Sigmoid colon (tissue), 4 donors: ENCODE measurements around the gene MS4A5.

Source experiments
- EP300 ChIP-seq, 4 donors: sonication (generic); formaldehyde crosslinking; IDR thresholded peaks; one replicate each; pipeline ENCODE4 v1.6.1; 2017; ENCODE audit warnings: antibody characterized with exemption in 4 of 4
- POLR2A ChIP-seq, 2 donors: fragments of 450-650 bp; IDR thresholded peaks; one replicate each; pipeline ENCODE4 v1.6.1; 2016; ENCODE audit warnings: antibody characterized with exemption in 2 of 2, mild to moderate bottlenecking in 2 of 2, moderate library complexity in 2 of 2
- POLR2AphosphoS5 ChIP-seq, 4 donors: sonication (generic); formaldehyde crosslinking; IDR thresholded peaks; one replicate each; pipeline ENCODE4 v1.6.1; 2017; ENCODE audit warnings: antibody characterized with exemption in 4 of 4
- TF ChIP-seq, protein P1 (sequence below), 4 experiments: fragments of 450-650 bp in 3 of 4; fragments of 200-600 bp in 1 of 4; IDR thresholded peaks; one replicate each; pipeline ENCODE4 v1.5.1; 2016 to 2019; ENCODE audit warnings: antibody characterized with exemption in 4 of 4, mild to moderate bottlenecking in 3 of 4, moderate library complexity in 2 of 4

DNA sequence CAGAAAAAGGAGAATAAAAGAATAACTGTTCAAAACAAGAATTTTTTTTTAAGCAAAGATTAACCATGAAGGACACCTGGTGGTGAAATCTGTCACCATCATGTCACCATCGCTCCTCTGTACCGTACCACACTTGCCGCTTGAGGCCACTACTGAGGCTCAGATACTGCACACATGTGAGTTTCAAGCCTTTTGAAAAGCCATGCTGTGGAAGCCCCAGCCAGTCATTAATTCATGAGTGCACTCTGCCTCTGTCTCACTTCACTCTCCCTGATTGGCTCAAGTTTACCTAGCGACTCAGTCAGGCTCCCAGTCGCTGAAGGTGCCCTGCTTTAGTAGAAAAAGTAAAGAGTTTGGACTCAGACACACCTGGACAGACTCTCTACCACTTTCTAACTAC is 56.6 kb downstream of the MS4A5 start:
- TF ChIP-seq, protein P1, sequence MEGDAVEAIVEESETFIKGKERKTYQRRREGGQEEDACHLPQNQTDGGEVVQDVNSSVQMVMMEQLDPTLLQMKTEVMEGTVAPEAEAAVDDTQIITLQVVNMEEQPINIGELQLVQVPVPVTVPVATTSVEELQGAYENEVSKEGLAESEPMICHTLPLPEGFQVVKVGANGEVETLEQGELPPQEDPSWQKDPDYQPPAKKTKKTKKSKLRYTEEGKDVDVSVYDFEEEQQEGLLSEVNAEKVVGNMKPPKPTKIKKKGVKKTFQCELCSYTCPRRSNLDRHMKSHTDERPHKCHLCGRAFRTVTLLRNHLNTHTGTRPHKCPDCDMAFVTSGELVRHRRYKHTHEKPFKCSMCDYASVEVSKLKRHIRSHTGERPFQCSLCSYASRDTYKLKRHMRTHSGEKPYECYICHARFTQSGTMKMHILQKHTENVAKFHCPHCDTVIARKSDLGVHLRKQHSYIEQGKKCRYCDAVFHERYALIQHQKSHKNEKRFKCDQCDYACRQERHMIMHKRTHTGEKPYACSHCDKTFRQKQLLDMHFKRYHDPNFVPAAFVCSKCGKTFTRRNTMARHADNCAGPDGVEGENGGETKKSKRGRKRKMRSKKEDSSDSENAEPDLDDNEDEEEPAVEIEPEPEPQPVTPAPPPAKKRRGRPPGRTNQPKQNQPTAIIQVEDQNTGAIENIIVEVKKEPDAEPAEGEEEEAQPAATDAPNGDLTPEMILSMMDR (IDR thresholded peaks at IDR 0.05) = no peak
- TF ChIP-seq EP300 (IDR thresholded peaks at IDR 0.05) (no peak), POLR2AphosphoS5 (IDR thresholded peaks at IDR 0.05) (no peak), POLR2A (IDR thresholded peaks at IDR 0.05) (no peak)
